OCI-LY3 (cell line): ENCODE measurements around the gene ASTN2.

ENCODE experiments used
- H2AFZ ChIP-seq: fragments of 200-600, 300-600 bp; shearing (Covaris generic); 2 replicates; pipeline ENCODE4 v1.6.0; 2014; ENCODE audit warnings: antibody characterized with exemption, low read depth, low read length
- H3K27ac ChIP-seq: fragments of 200-600, 300-600 bp; sonication (generic); 2 replicates; pipeline ENCODE4 v1.5.1; 2014; ENCODE audit warnings: mild to moderate bottlenecking, low read length, moderate library complexity, mixed read lengths
- H3K27me3 ChIP-seq: fragments of 200-600, 300-600 bp; sonication (generic); 2 replicates; pipeline ENCODE4 v1.6.1; 2014; ENCODE audit warnings: low read depth, low read length, mixed read lengths
- H3K36me3 ChIP-seq: fragments of 200-600, 300-600 bp; sonication (generic); replicated peaks from 2 replicates; pipeline ENCODE3; 2014; ENCODE audit warnings: low read depth, low read length, mixed read lengths
- H3K4me1 ChIP-seq: fragments of 300-600, 200-600 bp; sonication (generic); 2 replicates; pipeline ENCODE4 v1.6.1; 2014; ENCODE audit warnings: low read length, mixed read lengths
- H3K4me2 ChIP-seq: fragments of 200-600, 300-600 bp; sonication (generic); 2 replicates; pipeline ENCODE4 v1.6.1; 2014; ENCODE audit warnings: low read length, mixed read lengths
- H3K4me3 ChIP-seq: fragments of 300-600, 200-600 bp; sonication (generic); 2 replicates; pipeline ENCODE4 v1.5.1; 2014; ENCODE audit warnings: antibody characterized with exemption, mild to moderate bottlenecking, low read length, moderate library complexity
- H3K79me2 ChIP-seq: fragments of 300-600, 200-600 bp; shearing (Covaris generic); 2 replicates; pipeline ENCODE4 v1.6.1; 2014; ENCODE audit warnings: mild to moderate bottlenecking, low read length, mixed read lengths
- H3K9ac ChIP-seq: fragments of 300-600, 200-600 bp; shearing (Covaris generic); 2 replicates; pipeline ENCODE4 v1.6.0; 2014; ENCODE audit warnings: mild to moderate bottlenecking, low read length, moderate library complexity
- H3K9me3 ChIP-seq: fragments of 200-600, 300-600 bp; shearing (Covaris generic); 2 replicates; pipeline ENCODE4 v1.6.1; 2014; ENCODE audit warnings: low read length, mixed read lengths; ENCODE audit not compliant: insufficient read depth
- H4K20me1 ChIP-seq: fragments of 200-600, 300-600 bp; sonication (generic); 2 replicates; pipeline ENCODE4 v1.6.1; 2016; ENCODE audit warnings: low read length, mixed read lengths; ENCODE audit not compliant: insufficient read depth
- EZH2phosphoT487 ChIP-seq: fragments of 200-600 bp; shearing (Covaris generic); IDR thresholded peaks from 2 replicates; pipeline ENCODE4 v1.6.1; 2018; ENCODE audit warnings: antibody characterized with exemption, mixed run types, low read depth
- TF ChIP-seq, protein P1 (sequence below): fragments of 200-600, 300-600 bp; sonication (generic); IDR thresholded peaks from 2 replicates; pipeline ENCODE4 v1.5.1; 2014; ENCODE audit warnings: antibody characterized with exemption, low read length, low read depth

The ASTN2 gene

DNA sequence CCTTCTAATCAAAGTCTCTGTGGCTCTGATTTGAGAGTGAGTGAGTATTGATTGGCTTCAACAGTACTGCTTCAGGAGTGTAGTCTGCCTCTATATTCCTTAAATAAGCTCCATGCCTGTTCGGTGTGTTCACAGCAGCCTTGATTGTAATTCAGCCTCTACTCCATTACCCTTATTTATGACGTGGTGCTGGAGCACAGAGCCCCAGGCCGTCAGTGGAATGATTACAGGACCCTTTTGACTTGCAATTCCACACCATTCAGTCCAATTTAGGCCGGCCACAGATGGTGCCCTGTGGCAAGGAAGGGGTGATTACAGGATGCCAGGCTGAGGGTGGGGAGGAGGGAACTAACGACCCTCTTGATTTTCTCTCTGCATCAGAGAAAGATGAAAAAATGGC is 110.3 kb downstream of the ASTN2 start:
- Histone ChIP-seq H4K20me1 (no peaks in the 10 kb centered on the region), H2AFZ (no peak overlapping the region), H3K36me3 (no peaks in the 10 kb centered on the region), H3K79me2 (no peaks in the 10 kb centered on the region), H3K9ac (no peak overlapping the region), H3K4me2 (no peak overlapping the region), H3K27ac (no peak overlapping the region), H3K4me1 (no peaks in the 10 kb centered on the region), H3K27me3 (0 out of 2 replicates have a peak, but pooled peaks cover 4% of the 10 kb centered on the region), H3K9me3 (no peaks in the 10 kb centered on the region), H3K4me3 (no peak overlapping the region)
- TF ChIP-seq, protein P1, sequence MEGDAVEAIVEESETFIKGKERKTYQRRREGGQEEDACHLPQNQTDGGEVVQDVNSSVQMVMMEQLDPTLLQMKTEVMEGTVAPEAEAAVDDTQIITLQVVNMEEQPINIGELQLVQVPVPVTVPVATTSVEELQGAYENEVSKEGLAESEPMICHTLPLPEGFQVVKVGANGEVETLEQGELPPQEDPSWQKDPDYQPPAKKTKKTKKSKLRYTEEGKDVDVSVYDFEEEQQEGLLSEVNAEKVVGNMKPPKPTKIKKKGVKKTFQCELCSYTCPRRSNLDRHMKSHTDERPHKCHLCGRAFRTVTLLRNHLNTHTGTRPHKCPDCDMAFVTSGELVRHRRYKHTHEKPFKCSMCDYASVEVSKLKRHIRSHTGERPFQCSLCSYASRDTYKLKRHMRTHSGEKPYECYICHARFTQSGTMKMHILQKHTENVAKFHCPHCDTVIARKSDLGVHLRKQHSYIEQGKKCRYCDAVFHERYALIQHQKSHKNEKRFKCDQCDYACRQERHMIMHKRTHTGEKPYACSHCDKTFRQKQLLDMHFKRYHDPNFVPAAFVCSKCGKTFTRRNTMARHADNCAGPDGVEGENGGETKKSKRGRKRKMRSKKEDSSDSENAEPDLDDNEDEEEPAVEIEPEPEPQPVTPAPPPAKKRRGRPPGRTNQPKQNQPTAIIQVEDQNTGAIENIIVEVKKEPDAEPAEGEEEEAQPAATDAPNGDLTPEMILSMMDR, result no peak
- TF ChIP-seq EZH2phosphoT487, result no peak

DNA sequence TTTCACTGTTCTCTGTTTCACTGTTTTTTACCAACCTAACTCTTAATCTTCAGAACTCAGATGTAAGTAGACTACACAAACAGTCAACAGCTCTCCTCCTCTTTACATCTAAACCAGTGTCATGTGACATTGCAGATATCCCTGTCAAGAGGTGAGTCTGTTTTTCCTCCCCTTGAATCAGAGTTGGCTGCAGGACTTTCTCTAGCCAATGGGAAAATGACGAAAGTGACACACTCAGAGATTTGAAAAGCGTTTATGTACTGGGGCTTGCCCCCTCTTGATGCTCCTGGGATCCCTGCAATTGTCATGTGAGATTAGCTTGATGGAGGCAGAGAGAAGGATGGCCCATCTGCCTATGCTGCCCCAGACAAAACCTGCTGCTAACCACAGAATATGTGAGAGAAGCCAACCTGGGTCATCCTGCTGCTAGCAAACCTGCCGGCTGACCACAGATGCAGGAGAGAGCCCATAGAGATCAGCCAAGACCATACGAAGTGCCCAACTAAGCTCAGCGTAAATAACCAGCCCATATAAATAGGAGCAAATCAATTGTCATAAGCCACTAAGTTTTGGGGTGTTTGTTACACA is 111.1 kb downstream of the ASTN2 start:
- no peaks in the 10 kb centered on the region for H4K20me1 ChIP-seq
- 0 out of 2 replicates have a peak, but pooled peaks cover 4% of the 10 kb centered on the region for H3K27me3 ChIP-seq
- TF ChIP-seq, protein P1, result no peak
- no peak for TF ChIP-seq EZH2phosphoT487
- H3K79me2 ChIP-seq, result no peaks in the 10 kb centered on the region
- no peaks in the 10 kb centered on the region for H3K4me1 ChIP-seq
- no peak overlapping the region for H3K4me3 ChIP-seq
- no peak overlapping the region for H3K9ac ChIP-seq
- H3K36me3 ChIP-seq, result no peaks in the 10 kb centered on the region
- H3K27ac ChIP-seq, result no peak overlapping the region
- H3K4me2 ChIP-seq, result no peak overlapping the region
- no peak overlapping the region for H2AFZ ChIP-seq
- no peaks in the 10 kb centered on the region; the same call in 1 of the 2 replicates for H3K9me3 ChIP-seq

DNA sequence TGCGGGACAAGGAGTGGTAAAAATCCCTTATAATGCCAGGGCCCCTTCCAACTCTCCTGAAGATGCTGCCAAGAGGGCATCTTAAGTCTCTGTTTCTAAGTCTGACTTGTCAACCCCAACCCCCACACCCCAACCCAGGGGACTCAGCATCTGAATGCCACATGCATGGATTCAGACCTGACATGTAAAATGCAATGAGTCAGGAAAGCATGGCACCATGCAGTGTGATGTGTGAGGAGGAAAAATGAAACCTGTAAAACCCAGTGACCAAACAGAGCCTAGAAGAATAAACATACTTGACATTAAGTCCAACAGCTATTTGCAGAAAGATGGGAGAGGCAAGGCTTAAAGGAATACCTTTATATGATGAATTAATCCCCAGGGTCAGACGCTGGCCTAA is 112.4 kb downstream of the ASTN2 start:
- Histone ChIP-seq H3K9ac (no peak overlapping the region), H3K36me3 (no peaks in the 10 kb centered on the region), H3K27me3 (0 out of 2 replicates have a peak, but pooled peaks cover 4% of the 10 kb centered on the region), H3K9me3 (no peaks in the 10 kb centered on the region; the same call in 1 of the 2 replicates), H3K4me3 (no peak overlapping the region), H2AFZ (no peak overlapping the region), H3K4me2 (no peak overlapping the region), H3K27ac (no peak overlapping the region), H3K79me2 (no peaks in the 10 kb centered on the region), H3K4me1 (no peaks in the 10 kb centered on the region), H4K20me1 (no peaks in the 10 kb centered on the region)
- no peak for TF ChIP-seq EZH2phosphoT487
- TF ChIP-seq, protein P1, result no peak

DNA sequence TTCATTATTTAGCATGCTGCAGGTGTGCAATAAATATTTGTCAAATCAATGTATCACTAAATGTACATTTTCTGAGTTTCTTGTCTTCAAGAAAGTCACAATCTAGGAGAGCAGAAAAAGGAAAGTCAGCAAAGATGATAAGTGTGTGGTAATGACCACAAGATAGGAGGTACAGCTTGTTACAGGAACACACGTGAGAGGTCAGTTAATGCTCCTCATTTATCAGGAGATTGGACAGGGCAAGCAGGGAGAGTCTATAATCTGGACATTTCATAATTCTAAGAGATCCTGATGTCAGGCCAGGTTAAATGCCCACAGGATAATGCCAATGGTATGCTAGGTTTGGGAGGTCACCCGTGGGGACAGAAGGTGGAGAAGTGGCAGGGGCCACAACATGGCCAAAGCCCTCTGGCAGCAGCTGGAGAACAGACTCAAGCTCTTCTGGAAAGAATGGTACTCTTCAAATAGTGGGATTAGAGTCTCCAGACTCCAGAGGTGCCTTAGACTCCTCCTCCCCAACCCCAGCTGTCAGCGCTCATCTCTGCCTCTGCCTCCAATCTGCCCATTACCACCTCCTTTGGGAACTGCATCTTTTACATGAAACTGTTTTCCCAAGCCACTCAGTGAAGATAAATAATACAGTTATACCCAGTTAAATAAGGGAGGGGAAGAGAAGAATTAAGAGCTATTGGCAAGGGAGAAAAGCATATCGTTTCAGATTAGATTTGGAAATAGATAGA is 114.3 kb downstream of the ASTN2 start:
- H3K27me3 ChIP-seq, result 0 out of 2 replicates have a peak, but pooled peaks cover 4% of the 10 kb centered on the region
- H3K27ac ChIP-seq, result no peak overlapping the region
- no peak overlapping the region for H3K9ac ChIP-seq

More for the DNA sequence above, 114.3 kb downstream of the ASTN2 start:
- no peak overlapping the region for H2AFZ ChIP-seq
- H3K9me3 ChIP-seq, result no peaks in the 10 kb centered on the region; the same call in 1 of the 2 replicates
- no peak overlapping the region for H3K4me3 ChIP-seq
- no peak for TF ChIP-seq EZH2phosphoT487
- TF ChIP-seq, protein P1, result no peak
- H3K4me2 ChIP-seq, result no peak overlapping the region
- no peaks in the 10 kb centered on the region for H4K20me1 ChIP-seq
- H3K4me1 ChIP-seq, result no peaks in the 10 kb centered on the region
- no peaks in the 10 kb centered on the region for H3K36me3 ChIP-seq
- no peaks in the 10 kb centered on the region for H3K79me2 ChIP-seq
